Ureter (tissue), 1 donor: ENCODE results near the gene TXLNB. TPM values are rescaled to one million over a fixed set of nuclear protein-coding genes. Genes with fewer than 3 reads are reported as not detected.

Experiments
- DNase-seq: peaks from one replicate; pipeline ENCODE4 v3.0.0-alpha.2; 2020; ENCODE audit warnings: low spot score
- total RNA-seq: library from RNA; stranded (reverse); gene quantifications from one replicate; pipeline ENCODE4 v1.2.4, GENCODE V29; 2023
- donor health status: DM: yes; HTN: yes; CAD: no.

TXLNB gene
- total RNA-seq, result 0.94 TPM

- peak; percentile 72 for DNase-seq
Observed at GRCh38 chr6:139291813-139292619, at the start of gene TXLNB. TSS of gene TXLNB (minus strand) at chr6:139291998. CDS start at chr6:139288899, 3,099 bp downstream.

GRCh38 chr6:139341060-139341459 lies 49.3 kb upstream of the TXLNB start:
- DNase-seq, result no peak

- no peak for DNase-seq
Observed at GRCh38 chr6:139338795-139339194, 47.0 kb upstream of the TXLNB start.

GRCh38 chr6:139337830-139338229 lies 46.0 kb upstream of the TXLNB start:
- no peak for DNase-seq

- no peak for DNase-seq
Observed at GRCh38 chr6:139337001-139337400, 45.2 kb upstream of the TXLNB start.

- no peak for DNase-seq
Observed at GRCh38 chr6:139336488-139336887, 44.7 kb upstream of the TXLNB start.

- no peak for DNase-seq
Observed at GRCh38 chr6:139335447-139336210, 43.8 kb upstream of the TXLNB start.

GRCh38 chr6:139334806-139335446 lies 43.1 kb upstream of the TXLNB start:
- no peak for DNase-seq

- no peak for DNase-seq
Observed at GRCh38 chr6:139330826-139331500, 39.2 kb upstream of the TXLNB start.

- DNase-seq, result no peak
Observed at GRCh38 chr6:139330306-139330705, 38.5 kb upstream of the TXLNB start.

- no peak for DNase-seq
Observed at GRCh38 chr6:139329224-139329623, 37.4 kb upstream of the TXLNB start.

GRCh38 chr6:139327038-139327437 lies 35.2 kb upstream of the TXLNB start:
- no peak for DNase-seq

GRCh38 chr6:139325686-139326085 lies 33.9 kb upstream of the TXLNB start:
- DNase-seq, result no peak

GRCh38 chr6:139325125-139325524 lies 33.3 kb upstream of the TXLNB start:
- DNase-seq, result no peak

GRCh38 chr6:139324301-139324555 lies 32.4 kb upstream of the TXLNB start:
- no peak for DNase-seq

- peak; percentile 72 for DNase-seq
Observed at GRCh38 chr6:139323511-139324300, 31.9 kb upstream of the TXLNB start.

- DNase-seq, result no peak
Observed at GRCh38 chr6:139320081-139320480, 28.3 kb upstream of the TXLNB start.

- no peak for DNase-seq
Observed at GRCh38 chr6:139316622-139317317, 25.0 kb upstream of the TXLNB start.

GRCh38 chr6:139313784-139314545 lies 22.2 kb upstream of the TXLNB start:
- no peak for DNase-seq

- no peak for DNase-seq
Observed at GRCh38 chr6:139313229-139313628, 21.4 kb upstream of the TXLNB start.
